B cell (primary cell): ENCODE measurements around the gene CLCN1. TPM values are rescaled to one million over a fixed set of nuclear protein-coding genes. Genes with fewer than 3 reads are reported as not detected.

Source experiments
- ATAC-seq: fragments of 200-7000 bp; cut with Tn5 transposase; one replicate; pipeline ENCODE4 v1.10.0; 2021; ENCODE audit warnings: low read depth, mild to moderate bottlenecking, moderate number of reproducible peaks, moderate library complexity
- CTCF ChIA-PET: fragments of 350-600 bp; sonication (Branson Sonifier 250); formaldehyde crosslinking; loops from one replicate; lab custom pipeline; 2021; ENCODE audit warnings: antibody characterized with exemption, inconsistent platforms; lab: Charles Lee
- POLR2A ChIA-PET: fragments of 350-600 bp; sonication (Branson Sonifier 250); formaldehyde crosslinking; loops from one replicate; lab custom pipeline; 2021; ENCODE audit warnings: antibody characterized with exemption; lab: Charles Lee
- DNase-seq: peaks from one replicate; pipeline ENCODE4 v3.0.0; 2013
- H2AFZ ChIP-seq: 2 replicates; pipeline ENCODE4 v1.6.1; 2012; ENCODE audit warnings: mild to moderate bottlenecking, low read depth, low read length; ENCODE audit not compliant: insufficient read depth, poor library complexity, severe bottlenecking
- H3K27ac ChIP-seq, 2 donors: 1 replicate in 1 of 2; 2 replicates in 1 of 2; pipeline ENCODE4 v1.5.1; 2012 to 2013; ENCODE audit warnings: low read length in 2 of 2, mild to moderate bottlenecking in 2 of 2, moderate library complexity in 1 of 2
- H3K27me3 ChIP-seq, 4 experiments: fragments of 200-600 bp in 1 of 4; sonication (generic) in 1 of 4; replicated peaks in 1 of 4; 1 replicate in 2 of 4; 2 replicates in 2 of 4; pipeline versions ENCODE4 v1.6.1 to v1.7.0; 2013 to 2016; ENCODE audit warnings: low read length in 3 of 4, mild to moderate bottlenecking in 2 of 4, mixed read lengths in 1 of 4, moderate library complexity in 1 of 4; ENCODE audit not compliant: insufficient read depth in 4 of 4, control insufficient read depth in 3 of 4; ENCODE audit errors: control extremely low read depth in 1 of 4
- H3K36me3 ChIP-seq, 2 experiments: replicated peaks in 1 of 2; 1 replicate in 1 of 2; 2 replicates in 1 of 2; pipeline versions ENCODE4 v1.6.1 to v1.7.1; 2013; ENCODE audit warnings: low read length in 1 of 2; ENCODE audit not compliant: insufficient read depth in 2 of 2, control insufficient read depth in 1 of 2; ENCODE audit errors: control extremely low read depth in 1 of 2, extremely low read depth in 1 of 2
- H3K4me1 ChIP-seq, 2 donors: fragments of 200-600 bp in 1 of 2; sonication (generic) in 1 of 2; 1 replicate in 1 of 2; 2 replicates in 1 of 2; pipeline versions ENCODE4 v1.5.1 to v1.6.1; 2013 to 2017; ENCODE audit warnings: low read length in 2 of 2; ENCODE audit not compliant: control insufficient read depth in 2 of 2, insufficient read depth in 2 of 2
- H3K4me2 ChIP-seq: replicated peaks from 2 replicates; pipeline ENCODE3; 2012; ENCODE audit warnings: mild to moderate bottlenecking, low read depth, low read length; ENCODE audit not compliant: poor library complexity, severe bottlenecking
- H3K4me3 ChIP-seq, 5 experiments: fragments of 200-600 bp in 1 of 5; sonication (generic) in 1 of 5; 1 replicate in 3 of 5; 2 replicates in 2 of 5; pipeline versions ENCODE4 v1.5.1 to v1.7.0; 2011 to 2016; ENCODE audit warnings: low read length in 4 of 5, mild to moderate bottlenecking in 4 of 5, low read depth in 2 of 5, control low read depth in 1 of 5, moderate library complexity in 1 of 5; ENCODE audit not compliant: insufficient read depth in 1 of 5; ENCODE audit errors: control extremely low read depth in 1 of 5, extremely low read depth in 1 of 5
- H3K79me2 ChIP-seq: fragments of 200-600 bp; sonication (generic); one replicate; pipeline ENCODE4 v1.6.0; 2016; ENCODE audit warnings: low read length; ENCODE audit not compliant: control insufficient read depth, insufficient read depth
- H3K9ac ChIP-seq: fragments of 200-600 bp; sonication (generic); 2 replicates; pipeline ENCODE4 v1.6.1; 2017; ENCODE audit warnings: mild to moderate bottlenecking, low read length, moderate library complexity
- H3K9me3 ChIP-seq, 3 donors: one replicate each; pipeline versions ENCODE4 v1.6.1 to v1.7.1; 2013; ENCODE audit warnings: low read length in 2 of 3; ENCODE audit not compliant: control insufficient read depth in 2 of 3, insufficient read depth in 1 of 3; ENCODE audit errors: control extremely low read depth in 1 of 3
- H4K20me1 ChIP-seq: 2 replicates; pipeline ENCODE4 v1.6.0; 2012; ENCODE audit warnings: mild to moderate bottlenecking, low read length; ENCODE audit not compliant: insufficient read depth, control insufficient read depth, poor library complexity, severe bottlenecking
- H3K27ac Mint-ChIP-seq: one replicate; pipeline ENCODE4 v1.8.0; 2021; ENCODE audit warnings: mixed read lengths
- H3K27me3 Mint-ChIP-seq: one replicate; pipeline ENCODE4 v1.8.0; 2021; ENCODE audit warnings: mixed read lengths
- H3K4me1 Mint-ChIP-seq: one replicate; pipeline ENCODE4 v1.8.0; 2021; ENCODE audit warnings: mixed read lengths
- H3K4me3 Mint-ChIP-seq: one replicate; pipeline ENCODE4 v1.8.0; 2021; ENCODE audit warnings: mixed read lengths
- H3K9me3 Mint-ChIP-seq: one replicate; pipeline ENCODE4 v1.8.0; 2022; ENCODE audit warnings: mixed read lengths; ENCODE audit not compliant: insufficient read depth
- EZH2 ChIP-seq: IDR thresholded peaks from 2 replicates; pipeline ENCODE4 v1.6.1; 2012; ENCODE audit warnings: borderline replicate concordance, low read depth, mild to moderate bottlenecking, moderate library complexity, low read length; ENCODE audit not compliant: insufficient read depth, poor library complexity, severe bottlenecking
- WGBS: methylation state at CpG from one replicate; pipeline ENCODE4 v1.1.5; 2013; ENCODE audit warnings: missing lambda C conversion rate; ENCODE audit not compliant: insufficient coverage; 5-methylcytosine and 5-hydroxymethylcytosine counted together
- intact Hi-C: fragments of 100-400 bp; cut with micrococcal nuclease; formaldehyde crosslinking; loops from one replicate; pipeline ENCODE4 v1.10.0; 2022
- polyA plus RNA-seq: library from polyadenylated mRNA; depleted of rRNA; stranded (reverse); fragments of >200 nt; gene quantifications from 2 replicates; pipeline ENCODE4 v1.2.3, GENCODE V29; 2012
- total RNA-seq, 2 donors: library from RNA; stranded (reverse); fragments of 120-200 nt in 1 of 2; gene quantifications; 1 replicate in 1 of 2; 2 replicates in 1 of 2; pipeline versions ENCODE4 v1.2.3 to v1.2.4, GENCODE V29; 2013 to 2022
- TF ChIP-seq, protein P1 (sequence below): fragments of 200-600 bp; IDR thresholded peaks from one replicate; pipeline ENCODE4 v1.8.0; 2022; ENCODE audit warnings: antibody characterized with exemption, mild to moderate bottlenecking

Gene CLCN1
- total and polyA plus RNA-seq, 2 donors (not counting 1 experiment from before 2014, with no cell fraction given) = not detected

GRCh38 chr7:143351060-143351459, 35.1 kb downstream of the CLCN1 start:
- peaks cover 2% of the 10 kb centered on the region for H3K4me1 Mint-ChIP-seq
- no peaks in the 10 kb centered on the region for H4K20me1 ChIP-seq
- ATAC-seq (no peak), DNase-seq (no peak)
- H3K79me2 ChIP-seq = no peaks in the 10 kb centered on the region
- H3K9me3 Mint-ChIP-seq = no peaks in the 10 kb centered on the region
- H3K27ac Mint-ChIP-seq = no peak overlapping the region
- H2AFZ ChIP-seq = no peak overlapping the region
- 91% methylated on average over 4 of the region's 5 CpGs for WGBS
- H3K4me3 Mint-ChIP-seq = no peak overlapping the region
- no peak overlapping the region for H3K9ac ChIP-seq
- ChIA-PET POLR2A (interaction anchor here (0.6 kb wide), 1 partner anchor 799 kb away, joined by 3 read pairs; no protein-coding TSS in a partner anchor), CTCF (no interaction called here)
- H3K4me1 ChIP-seq = no peaks in the 10 kb centered on the region
- no peaks in the 10 kb centered on the region for H3K36me3 ChIP-seq
- no peak overlapping the region for H3K4me2 ChIP-seq
- peaks cover 0 to 12% (median 2%) of the 10 kb centered on the region in 4 experiments for H3K27me3 ChIP-seq
- peaks cover 55% of the 10 kb centered on the region for H3K27me3 Mint-ChIP-seq
- H3K9me3 ChIP-seq = no peaks in the 10 kb centered on the region
- TF ChIP-seq, protein P1, sequence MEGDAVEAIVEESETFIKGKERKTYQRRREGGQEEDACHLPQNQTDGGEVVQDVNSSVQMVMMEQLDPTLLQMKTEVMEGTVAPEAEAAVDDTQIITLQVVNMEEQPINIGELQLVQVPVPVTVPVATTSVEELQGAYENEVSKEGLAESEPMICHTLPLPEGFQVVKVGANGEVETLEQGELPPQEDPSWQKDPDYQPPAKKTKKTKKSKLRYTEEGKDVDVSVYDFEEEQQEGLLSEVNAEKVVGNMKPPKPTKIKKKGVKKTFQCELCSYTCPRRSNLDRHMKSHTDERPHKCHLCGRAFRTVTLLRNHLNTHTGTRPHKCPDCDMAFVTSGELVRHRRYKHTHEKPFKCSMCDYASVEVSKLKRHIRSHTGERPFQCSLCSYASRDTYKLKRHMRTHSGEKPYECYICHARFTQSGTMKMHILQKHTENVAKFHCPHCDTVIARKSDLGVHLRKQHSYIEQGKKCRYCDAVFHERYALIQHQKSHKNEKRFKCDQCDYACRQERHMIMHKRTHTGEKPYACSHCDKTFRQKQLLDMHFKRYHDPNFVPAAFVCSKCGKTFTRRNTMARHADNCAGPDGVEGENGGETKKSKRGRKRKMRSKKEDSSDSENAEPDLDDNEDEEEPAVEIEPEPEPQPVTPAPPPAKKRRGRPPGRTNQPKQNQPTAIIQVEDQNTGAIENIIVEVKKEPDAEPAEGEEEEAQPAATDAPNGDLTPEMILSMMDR = no peak
- TF ChIP-seq EZH2 = no peak
- intact Hi-C loops = no loop called here
- no peak overlapping the region for H3K27ac ChIP-seq
- H3K4me3 ChIP-seq = no peak overlapping the region

GRCh38 chr7:143351574-143351973, 35.7 kb downstream of the CLCN1 start:
- H3K9me3 ChIP-seq = no peaks in the 10 kb centered on the region
- no peak overlapping the region for H3K27ac Mint-ChIP-seq
- POLR2A ChIA-PET = no interaction called here
- no peak overlapping the region for H3K9ac ChIP-seq
- H3K4me3 ChIP-seq = no peak overlapping the region
- no peak overlapping the region for H3K4me3 Mint-ChIP-seq
- H3K4me1 Mint-ChIP-seq = peaks cover 2% of the 10 kb centered on the region
- no peak overlapping the region for H3K27ac ChIP-seq
- H3K4me2 ChIP-seq = no peak overlapping the region
- H4K20me1 ChIP-seq = no peaks in the 10 kb centered on the region
- peaks cover 51% of the 10 kb centered on the region for H3K27me3 Mint-ChIP-seq
- WGBS = 100% methylated on average over 7 of the region's 9 CpGs
- CTCF ChIA-PET = no interaction called here
- no peaks in the 10 kb centered on the region for H3K36me3 ChIP-seq
- DNase-seq (no peak), ATAC-seq (no peak)
- no peak overlapping the region for H2AFZ ChIP-seq
- no peaks in the 10 kb centered on the region for H3K9me3 Mint-ChIP-seq
- no peaks in the 10 kb centered on the region for H3K79me2 ChIP-seq
- intact Hi-C loops = no loop called here
- H3K27me3 ChIP-seq = peaks cover 0 to 12% (median 0%) of the 10 kb centered on the region in 4 experiments
- no peak for TF ChIP-seq EZH2
- TF ChIP-seq, protein P1 = no peak
- H3K4me1 ChIP-seq = no peaks in the 10 kb centered on the region
